Uterus (tissue), 4 donors: Measurements from ENCODE around the gene CSNK1G3. TPM values are rescaled to one million over a fixed set of nuclear protein-coding genes. Genes with fewer than 3 reads are reported as not detected.

Experiments used
- DNase-seq, 2 donors: peaks; one replicate each; pipeline ENCODE4 v3.0.0-alpha.2; 2019 to 2020
- H3K27ac ChIP-seq, 2 donors: fragments of 200-600 bp; sonication (generic); 1 replicate in 1 of 2; 2 replicates in 1 of 2; pipeline ENCODE4 v1.5.1; 2016 to 2018
- H3K27me3 ChIP-seq, 2 donors: fragments of 200-600 bp; sonication (generic); one replicate each; pipeline ENCODE4 v1.5.1; 2018 to 2019; ENCODE audit warnings: control low read depth in 1 of 2
- H3K36me3 ChIP-seq, 2 donors: fragments of 200-600 bp; sonication (generic); one replicate each; pipeline ENCODE4 v1.5.1; 2019; ENCODE audit warnings: control low read depth in 1 of 2
- H3K4me1 ChIP-seq, 2 donors: fragments of 200-600 bp; sonication (generic); one replicate each; pipeline ENCODE4 v1.5.1; 2018 to 2019; ENCODE audit warnings: control low read depth in 1 of 2
- H3K4me3 ChIP-seq, 2 donors: fragments of 200-600 bp; sonication (generic); 1 replicate in 1 of 2; 2 replicates in 1 of 2; pipeline ENCODE4 v1.5.1; 2018 to 2019; ENCODE audit warnings: mild to moderate bottlenecking in 1 of 2
- H3K9me3 ChIP-seq, 2 donors: fragments of 200-600 bp; sonication (generic); one replicate each; pipeline ENCODE4 v1.5.1; 2019; ENCODE audit warnings: control low read depth in 1 of 2
- CTCF ChIP-seq, 4 experiments: fragments of 200-600 bp in 2 of 4; fragments of 450-650 bp in 2 of 4; sonication (generic) in 2 of 4; IDR thresholded peaks; one replicate each; pipeline ENCODE4 v1.5.1; 2016 to 2019; ENCODE audit warnings: antibody characterized with exemption in 4 of 4, mild to moderate bottlenecking in 2 of 4, moderate library complexity in 1 of 4
- POLR2A ChIP-seq, 2 donors: fragments of 450-650 bp; IDR thresholded peaks; one replicate each; pipeline ENCODE4 v1.6.1; 2016; ENCODE audit warnings: antibody characterized with exemption in 2 of 2, mild to moderate bottlenecking in 1 of 2, moderate library complexity in 1 of 2
- intact Hi-C: fragments of 100-400 bp; cut with DNase I; formaldehyde crosslinking; loops from one replicate; pipeline ENCODE4 v1.15.1; 2023; ENCODE audit warnings: low total_unique reads
- total RNA-seq, 4 donors: library from RNA; depleted of rRNA in 3 of 4; stranded (reverse); fragments of >200 nt in 3 of 4; gene quantifications; one replicate each; pipeline versions ENCODE4 v1.1.0 to v1.2.4, GENCODE V29; 2014 to 2023
- donor health status: DM: yes; HTN: yes; CAD: no.

CSNK1G3 gene
- total RNA-seq, 4 donors from 2014 or later, result 42.8 to 151 (median 73.4) TPM

- Histone ChIP-seq H3K27me3 (no peaks in the 10 kb centered on the region), H3K27ac (no peak overlapping the region), H3K36me3 (no peaks in the 10 kb centered on the region), H3K4me3 (no peak overlapping the region), H3K4me1 (no peaks in the 10 kb centered on the region), H3K9me3 (no peaks in the 10 kb centered on the region)
- DNase-seq, result no peak
- TF ChIP-seq POLR2A (IDR thresholded peaks at IDR 0.05), result no peak
- no peak for TF ChIP-seq CTCF (IDR thresholded peaks at IDR 0.05)
- intact Hi-C loops, result no loop called here
Measured at GRCh38 chr5:123514615-123515355, 2.8 kb downstream of the CSNK1G3 start.

GRCh38 chr5:123515904-123516303 is 3.9 kb downstream of the CSNK1G3 start:
- intact Hi-C loops, result no loop called here
- H3K27ac ChIP-seq, result no peak overlapping the region
- H3K27me3 ChIP-seq, result no peaks in the 10 kb centered on the region
- DNase-seq, result no peak
- TF ChIP-seq CTCF (IDR thresholded peaks at IDR 0.05) (no peak), POLR2A (IDR thresholded peaks at IDR 0.05) (no peak)
- no peak overlapping the region for H3K4me3 ChIP-seq
- no peaks in the 10 kb centered on the region for H3K4me1 ChIP-seq
- H3K9me3 ChIP-seq, result no peaks in the 10 kb centered on the region
- no peaks in the 10 kb centered on the region for H3K36me3 ChIP-seq

- intact Hi-C loops, result no loop called here
- no peaks in the 10 kb centered on the region for H3K4me1 ChIP-seq
- no peaks in the 10 kb centered on the region for H3K27me3 ChIP-seq
- no peak for TF ChIP-seq CTCF (IDR thresholded peaks at IDR 0.05)
- no peak for TF ChIP-seq POLR2A (IDR thresholded peaks at IDR 0.05)
- no peak overlapping the region for H3K27ac ChIP-seq
- no peak for DNase-seq
- H3K36me3 ChIP-seq, result no peaks in the 10 kb centered on the region
- no peaks in the 10 kb centered on the region for H3K9me3 ChIP-seq
- no peak overlapping the region for H3K4me3 ChIP-seq
Measured at GRCh38 chr5:123517476-123517875, 5.5 kb downstream of the CSNK1G3 start.

GRCh38 chr5:123518111-123518510 is 6.1 kb downstream of the CSNK1G3 start:
- H3K36me3 ChIP-seq, result no peaks in the 10 kb centered on the region
- no peaks in the 10 kb centered on the region for H3K9me3 ChIP-seq
- no peaks in the 10 kb centered on the region for H3K4me1 ChIP-seq
- H3K4me3 ChIP-seq, result no peak overlapping the region
- TF ChIP-seq POLR2A (IDR thresholded peaks at IDR 0.05) (no peak), CTCF (IDR thresholded peaks at IDR 0.05) (no peak)
- no peak for DNase-seq
- no peak overlapping the region for H3K27ac ChIP-seq
- intact Hi-C loops, result no loop called here
- no peaks in the 10 kb centered on the region for H3K27me3 ChIP-seq

- no peak for TF ChIP-seq POLR2A (IDR thresholded peaks at IDR 0.05)
- TF ChIP-seq CTCF (IDR thresholded peaks at IDR 0.05), result no peak
- no peak for DNase-seq
- intact Hi-C loops, result no loop called here
Measured at GRCh38 chr5:123520677-123521247, 8.8 kb downstream of the CSNK1G3 start.

More at GRCh38 chr5:123520677-123521247, 8.8 kb downstream of the CSNK1G3 start:
- Histone ChIP-seq H3K9me3 (no peaks in the 10 kb centered on the region), H3K4me1 (no peaks in the 10 kb centered on the region), H3K36me3 (no peaks in the 10 kb centered on the region), H3K4me3 (no peak overlapping the region), H3K27ac (no peak overlapping the region), H3K27me3 (no peaks in the 10 kb centered on the region)
